ENCODE measurements around the gene PRSS48.

PRSS48 gene

DNA sequence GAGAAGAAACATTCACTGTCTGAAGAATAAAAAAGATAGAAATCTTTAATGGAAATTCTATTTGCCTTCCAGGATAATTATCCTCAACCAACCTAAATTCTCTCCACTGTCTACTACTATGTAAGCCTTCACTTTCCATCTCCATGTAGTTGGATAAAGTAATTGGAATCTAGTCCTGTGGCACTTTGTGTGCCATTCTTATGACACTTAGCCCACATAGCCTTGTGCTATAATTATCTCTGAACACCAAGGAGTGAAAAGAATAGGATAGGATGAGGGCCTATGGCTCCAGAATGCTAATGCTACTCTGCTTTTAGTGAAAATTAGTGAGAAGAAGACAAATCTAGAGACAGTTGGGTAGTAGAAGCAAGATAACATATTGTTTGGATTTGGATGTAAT is 20.2 kb downstream of the PRSS48 start:
- Histone ChIP-seq H3K4me2 (ENCODE audit: low read depth, low read length, poor library complexity, severe bottlenecking) (no peak overlapping the region), H2AFZ (ENCODE audit: low read length) (no peak overlapping the region), H3K36me3 (ENCODE audit: insufficient read depth, low read length) (no peaks in the 10 kb centered on the region), H3K27me3 (ENCODE audit: insufficient read depth, low read length, poor library complexity, severe bottlenecking) (no peaks in the 10 kb centered on the region), H3K9ac (ENCODE audit: low read depth, low read length, poor library complexity, severe bottlenecking) (no peak overlapping the region), H4K20me1 (ENCODE audit: insufficient read depth, low read length, poor library complexity, severe bottlenecking) (no peaks in the 10 kb centered on the region), H3K79me2 (ENCODE audit: insufficient read depth, low read length) (no peaks in the 10 kb centered on the region), H3K4me1 (ENCODE audit: insufficient read depth, low read length, poor library complexity, severe bottlenecking) (no peaks in the 10 kb centered on the region), H3F3A (ENCODE audit: low read depth) (no peaks in the 10 kb centered on the region), H3K9me2 (replicated peaks; ENCODE audit: low read depth, low read length) (no peaks in the 10 kb centered on the region), H3K4me3 (ENCODE audit: low read length, poor library complexity, severe bottlenecking) (no peak overlapping the region), H3K9me3 (ENCODE audit: insufficient read depth, low read depth, low read length) (no peaks in the 10 kb centered on the region)
- TF ChIP-seq, protein P1, sequence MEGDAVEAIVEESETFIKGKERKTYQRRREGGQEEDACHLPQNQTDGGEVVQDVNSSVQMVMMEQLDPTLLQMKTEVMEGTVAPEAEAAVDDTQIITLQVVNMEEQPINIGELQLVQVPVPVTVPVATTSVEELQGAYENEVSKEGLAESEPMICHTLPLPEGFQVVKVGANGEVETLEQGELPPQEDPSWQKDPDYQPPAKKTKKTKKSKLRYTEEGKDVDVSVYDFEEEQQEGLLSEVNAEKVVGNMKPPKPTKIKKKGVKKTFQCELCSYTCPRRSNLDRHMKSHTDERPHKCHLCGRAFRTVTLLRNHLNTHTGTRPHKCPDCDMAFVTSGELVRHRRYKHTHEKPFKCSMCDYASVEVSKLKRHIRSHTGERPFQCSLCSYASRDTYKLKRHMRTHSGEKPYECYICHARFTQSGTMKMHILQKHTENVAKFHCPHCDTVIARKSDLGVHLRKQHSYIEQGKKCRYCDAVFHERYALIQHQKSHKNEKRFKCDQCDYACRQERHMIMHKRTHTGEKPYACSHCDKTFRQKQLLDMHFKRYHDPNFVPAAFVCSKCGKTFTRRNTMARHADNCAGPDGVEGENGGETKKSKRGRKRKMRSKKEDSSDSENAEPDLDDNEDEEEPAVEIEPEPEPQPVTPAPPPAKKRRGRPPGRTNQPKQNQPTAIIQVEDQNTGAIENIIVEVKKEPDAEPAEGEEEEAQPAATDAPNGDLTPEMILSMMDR (conservative IDR thresholded peaks at IDR 0.05; ENCODE audit: low read length): no peak
- no peak for TF ChIP-seq EZH2phosphoT487 (IDR thresholded peaks at IDR 0.05; ENCODE audit: borderline replicate concordance)

DNA sequence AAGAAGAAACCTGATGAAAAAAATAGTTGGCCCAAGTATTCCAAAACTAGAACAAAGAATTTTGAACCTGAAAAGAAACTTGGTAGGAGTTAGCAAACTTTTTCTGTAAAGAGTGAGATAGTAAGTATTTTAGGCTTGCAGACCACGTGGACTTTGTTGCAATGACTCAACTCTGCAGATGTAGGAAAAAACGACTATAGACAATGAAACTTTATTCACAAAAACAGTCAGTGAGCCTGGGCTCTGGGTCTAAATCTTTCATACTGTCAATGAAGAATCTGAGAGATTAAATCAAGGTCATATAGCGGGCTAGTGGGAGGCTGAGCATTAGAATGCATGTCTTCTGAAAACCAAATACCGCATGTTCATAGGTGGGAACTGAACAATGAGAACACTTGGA is 25.5 kb downstream of the PRSS48 start:
- TF ChIP-seq, protein P1 (conservative IDR thresholded peaks at IDR 0.05; ENCODE audit: low read length): no peak
- TF ChIP-seq EZH2phosphoT487 (IDR thresholded peaks at IDR 0.05; ENCODE audit: borderline replicate concordance): no peak
- Histone ChIP-seq H3K4me2 (ENCODE audit: low read depth, low read length, poor library complexity, severe bottlenecking) (no peak overlapping the region), H3K79me2 (ENCODE audit: insufficient read depth, low read length) (no peaks in the 10 kb centered on the region)

DNA sequence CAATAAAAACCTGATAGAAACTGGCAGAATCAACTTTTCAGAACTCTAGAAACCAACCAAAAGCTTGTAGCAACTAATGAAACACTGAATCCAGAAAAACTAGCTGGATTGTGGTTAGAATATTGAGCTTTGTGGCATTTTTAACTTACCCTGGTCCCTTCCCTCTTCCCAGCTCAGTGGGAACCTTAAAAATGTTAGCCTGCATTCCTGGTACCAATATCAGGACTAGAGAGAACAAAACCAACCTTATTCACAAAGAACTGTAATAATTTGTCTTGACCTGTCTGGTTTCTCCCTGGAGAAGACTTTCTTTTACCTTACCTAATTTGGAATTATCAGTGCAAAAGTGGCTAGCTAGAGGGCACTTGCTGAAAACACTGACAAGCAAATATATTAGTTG is 27.3 kb downstream of the PRSS48 start:
- TF ChIP-seq, protein P1 (conservative IDR thresholded peaks at IDR 0.05; ENCODE audit: low read length): no peak
- TF ChIP-seq EZH2phosphoT487 (IDR thresholded peaks at IDR 0.05; ENCODE audit: borderline replicate concordance): no peak
- Histone ChIP-seq H3K4me1 (ENCODE audit: insufficient read depth, low read length, poor library complexity, severe bottlenecking) (no peaks in the 10 kb centered on the region), H3K27me3 (ENCODE audit: insufficient read depth, low read length, poor library complexity, severe bottlenecking) (no peaks in the 10 kb centered on the region), H3K4me2 (ENCODE audit: low read depth, low read length, poor library complexity, severe bottlenecking) (no peak overlapping the region), H4K20me1 (ENCODE audit: insufficient read depth, low read length, poor library complexity, severe bottlenecking) (no peaks in the 10 kb centered on the region), H2AFZ (ENCODE audit: low read length) (0 out of 2 replicates have a peak overlapping the region, but pooled peaks have one; percentile 9), H3K4me3 (ENCODE audit: low read length, poor library complexity, severe bottlenecking) (no peak overlapping the region), H3K79me2 (ENCODE audit: insufficient read depth, low read length) (no peaks in the 10 kb centered on the region), H3K36me3 (ENCODE audit: insufficient read depth, low read length) (no peaks in the 10 kb centered on the region), H3K9me3 (ENCODE audit: insufficient read depth, low read depth, low read length) (no peaks in the 10 kb centered on the region), H3K9ac (ENCODE audit: low read depth, low read length, poor library complexity, severe bottlenecking) (no peak overlapping the region), H3F3A (ENCODE audit: low read depth) (no peaks in the 10 kb centered on the region), H3K9me2 (replicated peaks; ENCODE audit: low read depth, low read length) (no peaks in the 10 kb centered on the region)

More for the DNA sequence above, 25.5 kb downstream of the PRSS48 start:
- Histone ChIP-seq H3K4me1 (ENCODE audit: insufficient read depth, low read length, poor library complexity, severe bottlenecking) (no peaks in the 10 kb centered on the region), H2AFZ (ENCODE audit: low read length) (no peak overlapping the region), H3K9me3 (ENCODE audit: insufficient read depth, low read depth, low read length) (no peaks in the 10 kb centered on the region), H3K9me2 (replicated peaks; ENCODE audit: low read depth, low read length) (no peaks in the 10 kb centered on the region), H3K9ac (ENCODE audit: low read depth, low read length, poor library complexity, severe bottlenecking) (no peak overlapping the region), H3K27me3 (ENCODE audit: insufficient read depth, low read length, poor library complexity, severe bottlenecking) (no peaks in the 10 kb centered on the region), H3F3A (ENCODE audit: low read depth) (no peaks in the 10 kb centered on the region), H3K36me3 (ENCODE audit: insufficient read depth, low read length) (no peaks in the 10 kb centered on the region), H4K20me1 (ENCODE audit: insufficient read depth, low read length, poor library complexity, severe bottlenecking) (no peaks in the 10 kb centered on the region), H3K4me3 (ENCODE audit: low read length, poor library complexity, severe bottlenecking) (no peak overlapping the region)
